Psoas muscle (tissue), 8 donors: Measurements from ENCODE around the gene P2RX5. TPM values are rescaled to one million over a fixed set of nuclear protein-coding genes. Genes with fewer than 3 reads are reported as not detected.

Experiments used
- ATAC-seq, 4 donors: fragments of 200-7000 bp; cut with Tn5 transposase; one replicate each; pipeline ENCODE4 v1.9.1; 2020; ENCODE audit warnings: moderate library complexity in 3 of 4, mild to moderate bottlenecking in 2 of 4
- DNase-seq, 2 donors: peaks; one replicate each; pipeline ENCODE4 v3.0.0-alpha.2; 2020
- H3K27ac ChIP-seq: fragments of 200-600 bp; one replicate; pipeline ENCODE4 v1.8.0; 2022
- H3K27me3 ChIP-seq, 3 donors: fragments of 200-600 bp in 1 of 3; one replicate each; pipeline versions ENCODE4 v1.6.1 to v1.8.0; 2013 to 2022; ENCODE audit warnings: low read length in 2 of 3, mild to moderate bottlenecking in 2 of 3, moderate library complexity in 1 of 3; ENCODE audit not compliant: insufficient read depth in 3 of 3
- H3K36me3 ChIP-seq, 2 donors: fragments of 200-600 bp in 1 of 2; one replicate each; pipeline versions ENCODE4 v1.6.1 to v1.8.0; 2013 to 2022; ENCODE audit warnings: low read depth in 1 of 2, mild to moderate bottlenecking in 1 of 2, moderate library complexity in 1 of 2; ENCODE audit not compliant: insufficient read depth in 1 of 2
- H3K4me1 ChIP-seq: fragments of 200-600 bp; one replicate; pipeline ENCODE4 v1.8.0; 2022
- H3K4me3 ChIP-seq: fragments of 200-600 bp; one replicate; pipeline ENCODE4 v1.8.0; 2022; ENCODE audit warnings: mild to moderate bottlenecking
- H3K9me3 ChIP-seq: fragments of 200-600 bp; one replicate; pipeline ENCODE4 v1.8.0; 2022
- WGBS, 3 donors: extraction: QIAGEN DNeasy Blood & Tissue Kit; methylation state at CpG; one replicate each; pipeline versions ENCODE4 v1.1.6 to v1.1.7; 2013; 5-methylcytosine and 5-hydroxymethylcytosine counted together
- intact Hi-C, 2 donors: fragments of 100-400 bp; cut with DNase I; formaldehyde crosslinking; loops; one replicate each; pipeline versions ENCODE4 v1.11.0 to v1.14.2; 2022
- polyA plus RNA-seq, 3 donors: library from polyadenylated mRNA; stranded (reverse); fragments of 200-250 nt; gene quantifications; one replicate each; pipeline ENCODE4 v1.2.3, GENCODE V29; 2013
- total RNA-seq, 4 donors: library from RNA; stranded (reverse); fragmentation: NEBNext Ultra II Directional in 2 of 4; extraction: Animal tissue kit (Norgen Biotek cat#: 25700) in 2 of 4; gene quantifications; one replicate each; pipeline versions ENCODE4 v1.2.1 to v1.2.4, GENCODE V29; 2021 to 2023
- TF ChIP-seq, protein P1 (sequence below): fragments of 200-600 bp; IDR thresholded peaks from one replicate; pipeline ENCODE4 v1.8.0; 2022; ENCODE audit warnings: antibody characterized with exemption
- donor health status: healthy with polysubstance abuse.
- donor health status: DM: no; HTN: no; CAD: no; lungs with moderate emphysema.
- donor health status: Bipolar disorder and iron deficiency.
- donor health status: healthy.
- donor health status: DM: yes; HTN: yes; CAD: no.
- donor health status: DM: no; HTN: no; CAD: no.
- donor health status: DM: no; HTN: no; CAD: no.
- donor health status: DM: yes; HTN: yes; CAD: no.

P2RX5 gene
- total and polyA plus RNA-seq, 7 donors: 15.5 to 138 (median 30.8) TPM

DNA sequence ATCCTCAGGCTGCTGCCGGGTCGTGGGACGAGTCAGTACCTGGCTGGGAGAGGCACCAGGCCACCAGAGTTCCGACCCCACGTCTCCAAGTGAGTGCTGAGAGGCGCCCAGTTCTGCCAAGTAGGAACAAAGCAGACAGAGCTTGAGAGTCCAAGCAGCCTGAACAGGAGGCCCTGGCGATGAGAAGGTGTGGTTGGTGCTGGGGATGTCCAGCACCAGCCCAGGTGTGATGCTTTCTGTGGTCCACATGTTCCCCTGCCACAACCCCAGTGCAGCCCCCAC is 38.4 kb downstream of the P2RX5 start:
- TF ChIP-seq, protein P1, sequence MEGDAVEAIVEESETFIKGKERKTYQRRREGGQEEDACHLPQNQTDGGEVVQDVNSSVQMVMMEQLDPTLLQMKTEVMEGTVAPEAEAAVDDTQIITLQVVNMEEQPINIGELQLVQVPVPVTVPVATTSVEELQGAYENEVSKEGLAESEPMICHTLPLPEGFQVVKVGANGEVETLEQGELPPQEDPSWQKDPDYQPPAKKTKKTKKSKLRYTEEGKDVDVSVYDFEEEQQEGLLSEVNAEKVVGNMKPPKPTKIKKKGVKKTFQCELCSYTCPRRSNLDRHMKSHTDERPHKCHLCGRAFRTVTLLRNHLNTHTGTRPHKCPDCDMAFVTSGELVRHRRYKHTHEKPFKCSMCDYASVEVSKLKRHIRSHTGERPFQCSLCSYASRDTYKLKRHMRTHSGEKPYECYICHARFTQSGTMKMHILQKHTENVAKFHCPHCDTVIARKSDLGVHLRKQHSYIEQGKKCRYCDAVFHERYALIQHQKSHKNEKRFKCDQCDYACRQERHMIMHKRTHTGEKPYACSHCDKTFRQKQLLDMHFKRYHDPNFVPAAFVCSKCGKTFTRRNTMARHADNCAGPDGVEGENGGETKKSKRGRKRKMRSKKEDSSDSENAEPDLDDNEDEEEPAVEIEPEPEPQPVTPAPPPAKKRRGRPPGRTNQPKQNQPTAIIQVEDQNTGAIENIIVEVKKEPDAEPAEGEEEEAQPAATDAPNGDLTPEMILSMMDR: no peak
- 87 to 89% (median 88%) methylated on average over 7 of the region's 7 CpGs for WGBS, 3 donors
- no peak overlapping the region for H3K4me3 ChIP-seq
- peaks cover 18% of the 10 kb centered on the region for H3K4me1 ChIP-seq
- no peaks in the 10 kb centered on the region for H3K9me3 ChIP-seq
- ATAC-seq (no peak), DNase-seq (no peak)
- intact Hi-C loops: no loop called here
- H3K36me3 ChIP-seq: peaks cover 0 to 62% of the 10 kb centered on the region in 2 donors
- no peak overlapping the region for H3K27ac ChIP-seq
- no peaks in the 10 kb centered on the region for H3K27me3 ChIP-seq

DNA sequence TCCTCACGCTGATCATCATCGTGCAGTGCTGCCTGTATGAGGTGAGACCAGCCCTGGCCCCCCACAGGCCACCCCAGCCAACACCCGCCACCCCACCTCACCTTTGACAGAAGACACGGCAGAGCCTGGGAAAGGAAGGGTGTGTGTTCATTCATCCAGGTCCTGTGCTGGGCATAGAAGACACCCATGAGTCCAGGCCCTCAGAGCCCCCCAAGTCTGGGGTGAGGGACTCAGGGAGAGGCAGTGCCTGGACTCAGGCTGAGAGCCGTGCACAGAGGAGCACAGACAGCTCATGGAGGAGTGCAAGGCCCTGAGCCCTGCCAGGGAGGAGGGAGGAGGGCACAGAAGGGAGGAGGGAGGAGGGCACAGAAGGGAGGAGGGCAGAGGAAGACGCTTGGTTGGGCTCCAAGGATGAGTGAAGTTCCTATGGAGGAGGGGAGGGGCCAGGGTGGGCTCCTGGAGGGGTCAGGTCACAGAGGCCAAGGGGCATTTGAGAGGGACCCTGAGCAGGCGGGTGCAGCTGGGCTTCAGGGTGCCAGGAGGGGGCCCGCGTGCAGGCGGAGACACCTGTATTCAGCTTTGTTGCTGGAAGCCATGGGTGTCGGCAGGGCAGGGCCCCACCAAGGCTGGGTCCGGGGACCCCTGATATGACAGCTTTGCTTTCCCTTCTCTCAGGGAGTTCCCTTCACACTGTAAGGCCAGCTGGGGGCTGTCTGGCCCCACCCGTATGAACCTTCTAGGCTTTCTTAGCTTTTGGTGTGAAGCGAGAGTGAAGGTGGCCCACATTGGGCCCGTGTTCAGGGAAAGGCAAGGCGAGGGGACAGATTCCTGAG is 39.0 kb downstream of the P2RX5 start:
- peaks cover 18% of the 10 kb centered on the region for H3K4me1 ChIP-seq
- no peak for DNase-seq
- intact Hi-C loops: no loop called here
- peaks cover 0 to 62% of the 10 kb centered on the region in 2 donors for H3K36me3 ChIP-seq
- no peaks in the 10 kb centered on the region for H3K9me3 ChIP-seq
- no peak overlapping the region for H3K4me3 ChIP-seq
- no peak for ATAC-seq
- no peaks in the 10 kb centered on the region for H3K27me3 ChIP-seq
- TF ChIP-seq, protein P1: no peak
- no peak overlapping the region for H3K27ac ChIP-seq
- WGBS, 3 donors: 85 to 90% (median 86%) methylated on average over 15 to 16 of the region's 16 CpGs

DNA sequence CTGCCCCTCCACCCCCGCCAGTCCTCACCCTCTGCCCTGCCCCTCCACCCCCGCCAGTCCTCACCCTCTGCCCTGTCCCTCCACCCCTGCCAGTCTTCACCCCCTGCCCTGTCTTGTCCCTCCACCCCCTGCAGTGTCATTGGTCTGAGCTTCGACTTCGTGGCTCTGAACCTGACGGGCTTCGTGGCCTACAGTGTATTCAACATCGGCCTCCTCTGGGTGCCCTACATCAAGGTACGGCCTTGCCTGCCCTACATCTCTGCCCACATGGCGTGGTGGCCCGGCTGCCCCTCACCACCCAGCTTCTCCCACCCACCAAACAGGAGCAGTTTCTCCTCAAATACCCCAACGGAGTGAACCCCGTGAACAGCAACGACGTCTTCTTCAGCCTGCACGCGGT is 39.6 kb downstream of the P2RX5 start:
- intact Hi-C loops: no loop called here

DNA sequence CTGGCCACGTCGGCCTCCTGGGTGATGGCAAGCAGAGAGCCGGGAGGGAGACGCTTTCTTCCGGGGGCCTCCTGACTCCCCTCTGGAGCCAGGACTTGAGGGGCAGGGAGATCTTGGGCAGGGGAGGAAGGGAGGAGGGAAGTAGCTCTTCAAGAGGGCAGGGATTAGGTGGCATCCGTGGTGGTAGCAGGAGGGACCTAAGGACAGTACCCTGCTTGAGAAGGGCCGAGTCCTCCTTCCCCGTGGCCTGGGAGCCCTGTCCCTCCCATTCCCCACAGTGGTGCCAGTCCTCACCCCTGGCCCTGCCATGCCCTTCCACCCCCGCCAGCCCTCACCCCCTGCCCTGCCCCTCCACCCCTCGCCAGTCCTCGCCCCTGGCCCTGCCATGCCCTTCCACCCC is 40.2 kb downstream of the P2RX5 start:
- 87 to 92% (median 90%) methylated on average over 8 to 11 of the region's 11 CpGs for WGBS, 3 donors
- Histone ChIP-seq H3K36me3 (peaks cover 0 to 60% of the 10 kb centered on the region in 2 donors), H3K9me3 (no peaks in the 10 kb centered on the region), H3K4me1 (peaks cover 18% of the 10 kb centered on the region), H3K4me3 (no peak overlapping the region), H3K27me3 (no peaks in the 10 kb centered on the region), H3K27ac (no peak overlapping the region)
- TF ChIP-seq, protein P1: no peak
- intact Hi-C loops: no loop called here
- ATAC-seq (no peak), DNase-seq (no peak)

More for the DNA sequence above, 39.6 kb downstream of the P2RX5 start:
- TF ChIP-seq, protein P1: no peak
- H3K9me3 ChIP-seq: no peaks in the 10 kb centered on the region
- WGBS, 3 donors: 86 to 91% (median 90%) methylated on average over 14 to 16 of the region's 16 CpGs
- DNase-seq: no peak
- H3K27me3 ChIP-seq: no peaks in the 10 kb centered on the region
- H3K27ac ChIP-seq: no peak overlapping the region
- ATAC-seq: no peak
- peaks cover 18% of the 10 kb centered on the region for H3K4me1 ChIP-seq
- peaks cover 0 to 60% of the 10 kb centered on the region in 2 donors for H3K36me3 ChIP-seq
- H3K4me3 ChIP-seq: no peak overlapping the region
